GM19035 (cell line): Measurements from ENCODE around the gene IGSF8.
"Not testable (repeated sequence)": the region's sequence is repeated elsewhere in the genome, so short reads cannot be mapped to it uniquely, and the experiment has no call there.

Source experiments
- ATAC-seq: cut with Tn5 transposase; IDR thresholded peaks from one replicate; pipeline ENCODE4 v1.9.1; 2021; ENCODE audit not compliant: unreplicated experiment

IGSF8 gene

GRCh38 chr1:160069460-160070231, 28.8 kb downstream of the IGSF8 start, which contains the start of gene KCNJ10:
Gene KCNJ10 (minus strand): TSS chr1:160070160. CDS start chr1:160042532, 27,628 bp downstream.
- ATAC-seq: no peak

- no peak for ATAC-seq
These were observed 30.2 kb downstream of the IGSF8 start for GRCh38 chr1:160068225-160068624.

GRCh38 chr1:160066829-160067745, 31.3 kb downstream of the IGSF8 start:
- no peak for ATAC-seq

- ATAC-seq: no peak
These were observed 33.7 kb downstream of the IGSF8 start for GRCh38 chr1:160064746-160065145.

GRCh38 chr1:160064164-160064563, 34.3 kb downstream of the IGSF8 start:
- ATAC-seq: no peak

- ATAC-seq: no peak
These were observed 35.2 kb downstream of the IGSF8 start for GRCh38 chr1:160063176-160063575.

- ATAC-seq: no peak
These were observed 36.2 kb downstream of the IGSF8 start for GRCh38 chr1:160062230-160062532.

- ATAC-seq: no peak
These were observed 36.8 kb downstream of the IGSF8 start for GRCh38 chr1:160061369-160062229.

GRCh38 chr1:160058087-160058486, 40.3 kb downstream of the IGSF8 start:
- ATAC-seq: no peak

- no peak for ATAC-seq
These were observed 41.7 kb downstream of the IGSF8 start for GRCh38 chr1:160056648-160057169.

GRCh38 chr1:160053548-160054365, 44.7 kb downstream of the IGSF8 start:
- ATAC-seq: no peak

GRCh38 chr1:160052936-160053335, 45.5 kb downstream of the IGSF8 start:
- ATAC-seq: no peak

GRCh38 chr1:160050619-160051018, 47.8 kb downstream of the IGSF8 start:
- ATAC-seq: no peak

- not testable (repeated sequence) for ATAC-seq
These were observed 48.2 kb downstream of the IGSF8 start for GRCh38 chr1:160050182-160050581.

- ATAC-seq: no peak
These were observed 49.3 kb downstream of the IGSF8 start for GRCh38 chr1:160049101-160049500.

- no peak for ATAC-seq
These were observed 50.1 kb downstream of the IGSF8 start for GRCh38 chr1:160048335-160048734.

- ATAC-seq: peak; percentile 37
These were observed 51.1 kb downstream of the IGSF8 start for GRCh38 chr1:160047111-160047991.

- ATAC-seq: peak; percentile 85
These were observed 51.8 kb downstream of the IGSF8 start for GRCh38 chr1:160046494-160047110.

- no peak for ATAC-seq
These were observed 52.8 kb downstream of the IGSF8 start for GRCh38 chr1:160045653-160046052.
